HAP-1 (cell line): ENCODE results near the gene INTS14.
"Not testable (repeated sequence)": the region's sequence is repeated elsewhere in the genome, so short reads cannot be mapped to it uniquely, and the experiment has no call there.

ENCODE experiments used
- DNase-seq, 2 experiments: peaks; one replicate each; pipeline ENCODE4 v3.0.0-alpha.2; 2016 to 2020; ENCODE audit warnings: low spot score in 2 of 2
- H3K27me3 ChIP-seq: fragments of 250-450 bp; sonication (Bioruptor Pico); 2 replicates; pipeline ENCODE4 v1.5.1; 2020; ENCODE audit warnings: low read depth, mild to moderate bottlenecking, moderate library complexity
- H3K36me3 ChIP-seq: fragments of 250-450 bp; sonication (Bioruptor Pico); replicated peaks from 2 replicates; pipeline ENCODE4 v1.5.1; 2020; ENCODE audit warnings: mild to moderate bottlenecking
- H3K4me1 ChIP-seq: fragments of 250-450 bp; sonication (Bioruptor Pico); 2 replicates; pipeline ENCODE4 v1.5.1; 2020; ENCODE audit warnings: mild to moderate bottlenecking
- H3K4me3 ChIP-seq: fragments of 250-450 bp; sonication (Bioruptor Pico); 2 replicates; pipeline ENCODE4 v1.5.1; 2020; ENCODE audit warnings: mild to moderate bottlenecking, moderate library complexity
- H3K9me3 ChIP-seq: fragments of 250-450 bp; sonication (Bioruptor Pico); 2 replicates; pipeline ENCODE4 v1.5.1; 2020; ENCODE audit warnings: mild to moderate bottlenecking, moderate library complexity
- in situ Hi-C: fragments of 300-500 bp; cut with MboI; formaldehyde crosslinking; loops from 3 replicates; pipeline ENCODE4 v1.14.3; 2020; ENCODE audit warnings: low sequenced_read_pairs, inconsistent platforms, mixed read lengths

Gene INTS14

DNA sequence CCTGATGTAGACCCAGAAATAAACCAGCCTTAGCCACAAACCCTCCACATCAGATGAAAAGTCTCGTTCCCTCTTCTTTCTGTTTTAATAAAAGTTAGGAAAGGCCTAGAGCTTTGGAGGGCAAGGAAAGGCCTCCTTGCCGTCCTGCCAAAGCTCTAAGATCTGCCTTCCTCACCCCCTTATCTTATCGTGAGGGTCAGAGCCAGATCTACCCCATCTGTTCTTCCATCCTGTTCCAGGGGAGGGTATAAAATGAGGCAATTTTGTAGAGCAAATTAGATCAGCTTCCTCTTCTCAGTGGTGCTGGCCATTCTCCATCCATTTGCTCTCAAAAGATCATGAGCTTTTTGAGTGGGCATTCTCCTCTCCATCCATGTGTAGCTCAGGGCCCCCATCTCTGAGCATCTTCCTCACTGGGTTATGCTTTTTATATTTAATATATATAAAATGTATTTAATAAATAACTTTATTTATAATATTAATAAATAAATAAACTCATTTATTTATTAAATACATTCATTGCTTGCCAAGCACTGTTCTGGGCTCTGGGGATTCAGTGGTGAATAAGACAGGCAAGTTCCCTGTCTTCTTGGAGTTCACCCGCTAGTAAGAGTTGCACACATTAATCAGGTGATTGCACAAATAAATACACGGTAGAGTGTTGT lies 8.8 kb upstream of the INTS14 start:
- no peaks in the 10 kb centered on the region for H3K4me1 ChIP-seq
- no peaks in the 10 kb centered on the region for H3K36me3 ChIP-seq
- no peaks in the 10 kb centered on the region for H3K9me3 ChIP-seq
- H3K4me3 ChIP-seq = no peak overlapping the region
- DNase-seq = no peak
- H3K27me3 ChIP-seq = no peaks in the 10 kb centered on the region
- in situ Hi-C loops = loop anchor here (10.0 kb wide), 1 partner anchor 305 kb away; no protein-coding TSS in a partner anchor

- H3K36me3 ChIP-seq = no peaks in the 10 kb centered on the region
- in situ Hi-C loops = loop anchor here (10.0 kb wide), 1 partner anchor 304 kb away; no protein-coding TSS in a partner anchor
- DNase-seq = no peak
- no peaks in the 10 kb centered on the region for H3K9me3 ChIP-seq
- H3K27me3 ChIP-seq = no peaks in the 10 kb centered on the region
- no peaks in the 10 kb centered on the region for H3K4me1 ChIP-seq
- no peak overlapping the region for H3K4me3 ChIP-seq
Measured at GRCh38 chr15:65618560-65619109, 7.7 kb upstream of the INTS14 start.

DNA sequence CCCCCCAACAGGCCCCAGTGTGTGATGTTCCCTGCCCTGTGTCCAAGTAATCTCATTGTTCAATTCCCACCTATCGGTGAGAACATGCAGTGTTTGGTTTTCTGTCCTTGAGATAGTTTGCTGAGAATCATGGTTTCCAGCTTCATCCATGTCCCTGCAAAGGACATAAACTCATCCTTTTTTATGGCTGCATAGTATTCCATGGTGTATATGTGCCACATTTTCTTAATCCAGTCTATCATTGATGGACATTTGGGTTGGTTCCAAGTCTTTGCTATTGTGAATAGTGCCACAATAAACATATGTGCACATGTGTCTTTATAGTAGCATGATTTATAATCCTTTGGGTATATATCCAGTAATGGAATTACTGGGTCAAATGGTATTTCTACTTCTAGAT lies 5.0 kb upstream of the INTS14 start:
- H3K9me3 ChIP-seq, H3K36me3 ChIP-seq, H3K27me3 ChIP-seq, H3K4me1 ChIP-seq, DNase-seq, H3K4me3 ChIP-seq: not testable (repeated sequence)
- in situ Hi-C loops = loop anchor here (10.0 kb wide), 1 partner anchor 301 kb away; no protein-coding TSS in a partner anchor

- Histone ChIP-seq H3K27me3 (no peaks in the 10 kb centered on the region), H3K36me3 (0 out of 2 replicates have a peak, but pooled peaks cover 3% of the 10 kb centered on the region), H3K9me3 (no peaks in the 10 kb centered on the region), H3K4me3 (no peak overlapping the region), H3K4me1 (peaks cover 14% of the 10 kb centered on the region)
- no peak for DNase-seq
- in situ Hi-C loops = loop anchor here (10.0 kb wide), 1 partner anchor 298 kb away; no protein-coding TSS in a partner anchor
Measured at GRCh38 chr15:65612949-65613744, 2.2 kb upstream of the INTS14 start.

DNA sequence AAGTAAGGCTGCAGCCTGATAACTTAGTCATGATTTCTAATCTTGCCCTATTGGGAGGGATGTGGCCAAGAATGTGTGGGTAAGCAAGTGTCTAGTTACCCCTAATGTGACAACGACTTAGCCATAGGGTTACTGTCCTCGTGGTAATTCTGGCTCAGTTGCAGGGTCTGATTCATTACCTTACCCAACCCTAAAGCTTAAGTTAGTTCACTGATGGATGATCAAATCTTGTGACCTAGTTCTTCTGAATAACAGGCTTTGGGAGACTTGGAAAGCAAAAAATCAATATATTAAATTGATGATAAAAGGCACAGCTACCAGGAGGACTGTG lies 1.6 kb upstream of the INTS14 start:
- H3K27me3 ChIP-seq = no peaks in the 10 kb centered on the region
- H3K36me3 ChIP-seq = 0 out of 2 replicates have a peak, but pooled peaks cover 3% of the 10 kb centered on the region
- in situ Hi-C loops = loop anchor here (10.0 kb wide), 1 partner anchor 298 kb away; no protein-coding TSS in a partner anchor
- H3K4me3 ChIP-seq = no peak overlapping the region
- H3K9me3 ChIP-seq = no peaks in the 10 kb centered on the region
- peaks cover 14% of the 10 kb centered on the region for H3K4me1 ChIP-seq
- no peak for DNase-seq

- no peaks in the 10 kb centered on the region for H3K9me3 ChIP-seq
- in situ Hi-C loops = loop anchor here (10.0 kb wide), 1 partner anchor 297 kb away; no protein-coding TSS in a partner anchor
- no peak for DNase-seq
- H3K4me1 ChIP-seq = peaks cover 14% of the 10 kb centered on the region
- peak overlapping the region; percentile 89 for H3K4me3 ChIP-seq
- H3K27me3 ChIP-seq = no peaks in the 10 kb centered on the region
- peaks cover 6% of the 10 kb centered on the region for H3K36me3 ChIP-seq
Measured at GRCh38 chr15:65611888-65612615, 1.1 kb upstream of the INTS14 start.

DNA sequence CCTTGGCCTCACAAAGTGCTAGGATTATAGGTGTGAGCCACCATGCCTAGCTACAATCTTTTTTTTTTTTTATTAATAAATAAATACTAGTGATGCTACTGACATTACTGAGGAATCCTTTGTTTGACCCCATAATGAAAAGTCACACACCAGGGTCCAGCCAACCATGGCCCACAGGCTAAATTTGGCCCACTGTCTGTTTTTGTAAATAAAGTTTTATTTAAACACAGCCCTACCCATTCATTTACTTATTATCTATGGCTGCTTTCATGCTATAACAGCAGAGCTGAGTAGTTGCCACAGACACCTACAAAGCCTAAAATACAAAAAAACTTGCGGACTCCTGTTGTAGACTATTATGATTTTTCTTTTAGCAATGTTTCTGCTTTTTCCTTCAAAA lies 7.4 kb downstream of the INTS14 start:
- no peaks in the 10 kb centered on the region for H3K27me3 ChIP-seq
- no peak for DNase-seq
- H3K36me3 ChIP-seq = peaks cover 59% of the 10 kb centered on the region
- H3K9me3 ChIP-seq = no peaks in the 10 kb centered on the region
- no peaks in the 10 kb centered on the region for H3K4me1 ChIP-seq
- in situ Hi-C loops = no loop called here
- H3K4me3 ChIP-seq = no peak overlapping the region

GRCh38 chr15:65603134-65603533 lies 7.8 kb downstream of the INTS14 start:
- Histone ChIP-seq H3K4me1 (no peaks in the 10 kb centered on the region), H3K27me3 (no peaks in the 10 kb centered on the region), H3K4me3 (no peak overlapping the region), H3K9me3 (no peaks in the 10 kb centered on the region), H3K36me3 (peaks cover 63% of the 10 kb centered on the region)
- no peak for DNase-seq
- in situ Hi-C loops = no loop called here

- in situ Hi-C loops = no loop called here
- H3K9me3 ChIP-seq = no peaks in the 10 kb centered on the region
- no peaks in the 10 kb centered on the region for H3K4me1 ChIP-seq
- no peak overlapping the region for H3K4me3 ChIP-seq
- DNase-seq = no peak
- H3K36me3 ChIP-seq = peaks cover 72% of the 10 kb centered on the region
- H3K27me3 ChIP-seq = no peaks in the 10 kb centered on the region
Measured at GRCh38 chr15:65599677-65600076, 11.3 kb downstream of the INTS14 start.

GRCh38 chr15:65598468-65598867 lies 12.5 kb downstream of the INTS14 start:
- in situ Hi-C loops = no loop called here
- Histone ChIP-seq H3K36me3 (peaks cover 65% of the 10 kb centered on the region), H3K4me3 (no peak overlapping the region), H3K4me1 (no peaks in the 10 kb centered on the region), H3K27me3 (no peaks in the 10 kb centered on the region), H3K9me3 (no peaks in the 10 kb centered on the region)
- no peak for DNase-seq

DNA sequence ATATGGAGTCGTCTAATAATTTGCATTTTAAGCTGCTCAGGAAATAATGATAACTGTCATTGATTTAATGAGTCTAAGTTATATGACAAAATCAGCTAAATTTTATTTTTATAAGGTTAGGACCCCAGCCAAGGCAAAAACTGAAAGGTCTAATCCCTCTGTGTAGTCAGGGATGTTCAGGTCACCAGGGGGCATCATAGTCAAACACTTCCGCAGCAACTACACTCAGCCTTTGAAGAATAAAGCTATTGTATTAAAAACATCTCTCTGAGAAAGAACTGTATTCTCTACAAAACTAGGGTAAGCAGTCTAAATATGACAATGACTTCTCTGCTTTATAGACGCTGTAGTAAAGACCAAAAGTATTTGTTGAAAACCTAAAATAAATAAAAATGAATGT lies 15.0 kb downstream of the INTS14 start:
- H3K36me3 ChIP-seq = peaks cover 71% of the 10 kb centered on the region
- in situ Hi-C loops = no loop called here
- no peak overlapping the region for H3K4me3 ChIP-seq
- no peaks in the 10 kb centered on the region for H3K9me3 ChIP-seq
- no peaks in the 10 kb centered on the region; the same call in 1 of the 2 replicates for H3K4me1 ChIP-seq
- peak; percentile 60 to 64 for DNase-seq
- no peaks in the 10 kb centered on the region for H3K27me3 ChIP-seq

GRCh38 chr15:65587094-65587493 lies 23.8 kb downstream of the INTS14 start:
- Histone ChIP-seq H3K36me3 (peaks cover 83% of the 10 kb centered on the region), H3K4me3 (no peak overlapping the region), H3K4me1 (peaks cover 6% of the 10 kb centered on the region), H3K27me3 (no peaks in the 10 kb centered on the region), H3K9me3 (no peaks in the 10 kb centered on the region)
- in situ Hi-C loops = no loop called here
- DNase-seq = no peak

- Histone ChIP-seq H3K27me3 (no peaks in the 10 kb centered on the region), H3K9me3 (no peaks in the 10 kb centered on the region), H3K4me3 (no peak overlapping the region), H3K4me1 (peaks cover 6% of the 10 kb centered on the region), H3K36me3 (peaks cover 80% of the 10 kb centered on the region)
- in situ Hi-C loops = no loop called here
- DNase-seq = no peak
Measured at GRCh38 chr15:65584241-65584640, 26.7 kb downstream of the INTS14 start.
